Hair follicular keratinocyte (primary cell): Measurements from ENCODE around the gene FRG1. TPM values are rescaled to one million over a fixed set of nuclear protein-coding genes. Genes with fewer than 3 reads are reported as not detected.

Experiments used
- total RNA-seq: library from RNA; depleted of rRNA; stranded (reverse); fragments of >200 nt; gene quantifications from 2 replicates; pipeline ENCODE4 v1.2.3, GENCODE V29; 2015

The FRG1 gene
- total RNA-seq, result 36.2 and 55.8 TPM in 2 replicates

DNA sequence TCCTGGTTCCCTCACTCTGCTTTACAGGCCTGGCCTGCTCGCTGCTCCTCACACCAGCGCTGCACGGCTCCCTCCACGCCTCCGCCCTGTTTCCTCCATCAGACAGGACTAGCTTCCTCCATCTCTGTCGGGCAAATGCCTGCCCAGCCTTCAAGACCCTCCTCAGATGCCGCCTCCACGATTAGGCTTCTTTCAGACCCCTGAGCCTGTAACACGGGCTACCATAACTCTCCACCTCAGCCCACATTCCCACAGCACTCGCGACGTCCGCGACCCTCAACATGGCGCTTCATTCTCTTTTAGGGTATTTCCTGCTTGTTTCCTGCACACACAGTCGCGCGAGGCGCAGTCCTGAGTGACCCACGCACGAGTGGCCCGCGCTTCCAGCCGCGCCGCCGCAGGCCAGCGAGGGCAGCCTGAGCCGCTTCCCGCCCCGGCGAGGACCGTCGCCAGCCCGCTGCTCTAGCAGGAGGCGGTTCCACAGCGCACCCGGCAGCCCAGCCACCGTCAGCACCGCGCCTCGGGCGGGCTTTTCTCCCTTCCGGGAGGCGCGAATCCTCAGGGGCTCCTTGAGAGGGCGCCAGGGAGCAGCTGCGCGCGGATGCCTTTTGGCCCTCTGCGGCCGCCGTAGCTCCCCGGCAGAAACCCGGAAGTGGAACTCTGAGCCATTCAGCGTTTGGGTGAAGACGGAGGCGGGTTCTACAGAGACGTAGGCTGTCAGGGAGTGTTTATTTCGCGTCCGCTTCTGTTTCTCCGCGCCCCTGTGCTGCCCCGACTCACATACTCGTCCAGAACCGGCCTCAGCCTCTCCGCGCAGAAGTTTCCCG, at the start of gene FRG1:
FRG1 (plus strand) TSS at position 695 of the 827 bp plus-strand sequence. CDS start 138 bp downstream, outside the sequence.

Other genes starting within 250 kb of the FRG1 start
- gene FRG2, start 86.4 kb downstream of the FRG1 start, total RNA-seq, result not detected in 2 replicates
- under 0.01 TPM in 1 of 2 replicates, not detected in the other for gene DBET, start 123.6 kb downstream of the FRG1 start, total RNA-seq
- not detected in 2 replicates for gene DUX4, start 232.9 kb downstream of the FRG1 start, total RNA-seq